HepG2 (cell line): Measurements from ENCODE around the gene PIM3. TPM values are rescaled to one million over a fixed set of nuclear protein-coding genes. Genes with fewer than 3 reads are reported as not detected.

ENCODE experiments used
- RCOR2 ChIP-seq: IDR thresholded peaks from 2 replicates; pipeline ENCODE4 v1.6.1; 2016; ENCODE audit warnings: missing biosample characterization, missing genetic modification reagents
- SP2 ChIP-seq: sonication (generic); formaldehyde crosslinking; IDR thresholded peaks from 2 replicates; pipeline ENCODE4 v1.5.1; 2020; ENCODE audit warnings: mild to moderate bottlenecking, missing genetic modification reagents
- SRSF4 ChIP-seq: fragments of 200-400 bp; formaldehyde crosslinking; IDR thresholded peaks from one replicate; pipeline ENCODE4 v1.6.1; 2018; ENCODE audit warnings: mild to moderate bottlenecking, low read depth, low read length, moderate library complexity; ENCODE audit not compliant: poor library complexity, severe bottlenecking
- ZBTB1 ChIP-seq: sonication (generic); formaldehyde crosslinking; IDR thresholded peaks from 2 replicates; pipeline ENCODE4 v1.4.0; 2020; ENCODE audit warnings: missing genetic modification reagents, borderline replicate concordance
- ZC3H13 ChIP-seq: sonication (generic); formaldehyde crosslinking; IDR thresholded peaks from 2 replicates; pipeline ENCODE4 v1.8.1; 2023; ENCODE audit warnings: mild to moderate bottlenecking, missing genetic modification reagents, moderate library complexity
- ZFP36L1 ChIP-seq: sonication (generic); formaldehyde crosslinking; IDR thresholded peaks from 2 replicates; pipeline ENCODE4 v1.8.0; 2022; ENCODE audit warnings: mild to moderate bottlenecking, missing genetic modification reagents, moderate library complexity
- ZIK1 ChIP-seq: sonication (generic); formaldehyde crosslinking; IDR thresholded peaks from 2 replicates; pipeline ENCODE4 v1.5.0; 2020; ENCODE audit warnings: mild to moderate bottlenecking, low read depth, missing genetic modification reagents, borderline replicate concordance
- ZNF124 ChIP-seq: sonication (generic); formaldehyde crosslinking; IDR thresholded peaks from 2 replicates; pipeline ENCODE4 v1.4.0; 2020; ENCODE audit warnings: missing genetic modification reagents
- ZNF329 ChIP-seq: sonication (generic); formaldehyde crosslinking; IDR thresholded peaks from 2 replicates; pipeline ENCODE4 v1.9.0; 2021; ENCODE audit warnings: low read depth, mild to moderate bottlenecking, missing genetic modification reagents
- ZNF441 ChIP-seq: sonication (generic); formaldehyde crosslinking; IDR thresholded peaks from 2 replicates; pipeline ENCODE4 v1.7.0; 2021; ENCODE audit warnings: missing genetic modification reagents, borderline replicate concordance
- ZNF629 ChIP-seq: sonication (generic); formaldehyde crosslinking; conservative IDR thresholded peaks from 2 replicates; pipeline ENCODE4 v1.5.0; 2020; ENCODE audit warnings: missing genetic modification reagents
- ZNF788 ChIP-seq: sonication (generic); formaldehyde crosslinking; IDR thresholded peaks from 2 replicates; pipeline ENCODE4 v1.5.0; 2020; ENCODE audit warnings: mild to moderate bottlenecking, missing genetic modification reagents, borderline replicate concordance
- ZNF879 ChIP-seq: sonication (generic); formaldehyde crosslinking; IDR thresholded peaks from 2 replicates; pipeline ENCODE4 v1.8.1; 2023; ENCODE audit warnings: missing genetic modification reagents
- polyA plus RNA-seq, 8 experiments: library from polyadenylated mRNA; depleted of rRNA in 3 of 8; stranded (reverse) in 7 of 8; unstranded in 1 of 8; fragments of >200 nt; fragmentation: Illumina TruSeq in 4 of 8; extraction: Trizol in 4 of 8; gene quantifications; 2 replicates each; pipeline versions ENCODE4 v1.2.1 to v1.2.3, GENCODE V29; 2011 to 2016; ENCODE audit warnings: low read depth in 4 of 8, missing spikeins in 1 of 8, mixed read lengths in 1 of 8; ENCODE audit not compliant: insufficient read depth in 1 of 8
- total RNA-seq, 5 experiments: library from RNA; depleted of rRNA; stranded (reverse); fragments of >200 nt; fragmentation: Illumina TruSeq; extraction: Trizol; gene quantifications; 2 replicates each; pipeline ENCODE4 v1.2.3, GENCODE V29; 2016; ENCODE audit warnings: low read depth in 1 of 5
- TF ChIP-seq, protein P1 (sequence below): sonication (generic); formaldehyde crosslinking; IDR thresholded peaks from 2 replicates; pipeline ENCODE4 v1.5.0; 2020; ENCODE audit warnings: missing genetic modification reagents
- TF ChIP-seq, protein P2 (sequence below): IDR thresholded peaks from 2 replicates; pipeline ENCODE4 v1.6.1; 2016; ENCODE audit warnings: mild to moderate bottlenecking
- TF ChIP-seq, protein P3 (sequence below): sonication (generic); IDR thresholded peaks from 2 replicates; pipeline ENCODE4 v1.6.1; 2016; ENCODE audit warnings: low read depth, borderline replicate concordance
- TF ChIP-seq, protein P4 (sequence below): sonication (generic); formaldehyde crosslinking; IDR thresholded peaks from 2 replicates; pipeline ENCODE4 v1.8.0; 2022; ENCODE audit warnings: mild to moderate bottlenecking, missing genetic modification reagents, moderate library complexity
- TF ChIP-seq, protein P5 (sequence below): sonication (generic); formaldehyde crosslinking; IDR thresholded peaks from 2 replicates; pipeline ENCODE4 v1.4.0; 2020; ENCODE audit warnings: missing genetic modification reagents, borderline replicate concordance
- TF ChIP-seq, protein P6 (sequence below): IDR thresholded peaks from 2 replicates; pipeline ENCODE4 v1.6.1; 2016; ENCODE audit warnings: missing compliant biosample characterization, missing genetic modification reagents, borderline replicate concordance

Gene PIM3
- total and polyA plus RNA-seq, 2 of the 13 experiments (the other 11 are each of a cell fraction or from before 2014, with no cell fraction given) = 21.6 to 31.2 TPM

DNA sequence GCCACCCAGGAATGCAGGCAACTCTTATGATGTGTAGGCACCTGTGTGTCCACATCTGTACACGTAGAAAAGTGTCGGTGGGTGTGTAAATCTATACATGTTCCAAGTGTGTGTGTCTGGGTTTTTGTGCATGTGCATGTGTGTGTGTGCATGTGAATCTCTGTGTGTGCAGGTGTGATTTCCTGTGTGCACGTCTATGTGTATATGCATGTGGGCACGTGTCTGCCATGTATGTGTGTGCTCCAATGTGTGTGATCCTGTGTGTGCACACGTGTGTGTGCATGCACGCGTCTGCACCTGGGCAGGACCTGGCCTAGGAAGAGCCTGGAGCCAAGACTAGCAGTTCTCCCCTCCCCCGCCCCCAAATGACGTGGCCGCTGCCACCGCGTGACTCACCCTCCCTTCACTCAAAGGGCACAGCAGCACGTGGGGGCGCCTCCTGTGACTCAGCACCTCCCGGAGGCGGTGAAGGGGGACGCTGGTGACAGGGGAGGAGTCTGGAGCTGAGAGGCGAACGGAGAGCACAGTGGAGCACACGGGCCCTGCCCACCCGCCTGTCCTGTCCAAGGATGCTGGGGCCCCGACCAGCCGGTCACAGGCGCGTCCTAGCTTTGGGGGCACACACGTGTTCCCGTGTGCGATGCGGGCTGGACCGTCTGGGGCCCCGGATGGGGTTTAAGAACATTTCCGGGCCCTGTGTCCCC, 10.1 kb downstream of the PIM3 start (continued):
- TF ChIP-seq, protein P1, sequence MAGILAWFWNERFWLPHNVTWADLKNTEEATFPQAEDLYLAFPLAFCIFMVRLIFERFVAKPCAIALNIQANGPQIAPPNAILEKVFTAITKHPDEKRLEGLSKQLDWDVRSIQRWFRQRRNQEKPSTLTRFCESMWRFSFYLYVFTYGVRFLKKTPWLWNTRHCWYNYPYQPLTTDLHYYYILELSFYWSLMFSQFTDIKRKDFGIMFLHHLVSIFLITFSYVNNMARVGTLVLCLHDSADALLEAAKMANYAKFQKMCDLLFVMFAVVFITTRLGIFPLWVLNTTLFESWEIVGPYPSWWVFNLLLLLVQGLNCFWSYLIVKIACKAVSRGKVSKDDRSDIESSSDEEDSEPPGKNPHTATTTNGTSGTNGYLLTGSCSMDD (CRISPR knock-in tag) = no peak
- TF ChIP-seq ZFP36L1 (CRISPR knock-in tag) (peak; percentile 71; the same call in 1 of the 2 replicates), RCOR2 (CRISPR knock-in tag) (0 out of 2 replicates have a peak, but pooled peaks have one; percentile 39), SRSF4 (no peak), ZNF441 (CRISPR knock-in tag) (0 out of 2 replicates have a peak, but pooled peaks have one; percentile 46), ZNF124 (peak; percentile 76; the same call in 1 of the 2 replicates), ZNF629 (0 out of 2 replicates have a peak, but pooled peaks have one; percentile 20), ZBTB1 (no peak), ZNF879 (CRISPR knock-in tag) (0 out of 2 replicates have a peak, but pooled peaks have one; percentile 29), ZC3H13 (CRISPR knock-in tag) (peak; percentile 91), ZNF329 (CRISPR knock-in tag) (no peak), ZNF788 (CRISPR knock-in tag) (peak; percentile 96), ZIK1 (CRISPR knock-in tag) (peak; percentile 85), SP2 (CRISPR knock-in tag) (no peak)
- TF ChIP-seq, protein P2, sequence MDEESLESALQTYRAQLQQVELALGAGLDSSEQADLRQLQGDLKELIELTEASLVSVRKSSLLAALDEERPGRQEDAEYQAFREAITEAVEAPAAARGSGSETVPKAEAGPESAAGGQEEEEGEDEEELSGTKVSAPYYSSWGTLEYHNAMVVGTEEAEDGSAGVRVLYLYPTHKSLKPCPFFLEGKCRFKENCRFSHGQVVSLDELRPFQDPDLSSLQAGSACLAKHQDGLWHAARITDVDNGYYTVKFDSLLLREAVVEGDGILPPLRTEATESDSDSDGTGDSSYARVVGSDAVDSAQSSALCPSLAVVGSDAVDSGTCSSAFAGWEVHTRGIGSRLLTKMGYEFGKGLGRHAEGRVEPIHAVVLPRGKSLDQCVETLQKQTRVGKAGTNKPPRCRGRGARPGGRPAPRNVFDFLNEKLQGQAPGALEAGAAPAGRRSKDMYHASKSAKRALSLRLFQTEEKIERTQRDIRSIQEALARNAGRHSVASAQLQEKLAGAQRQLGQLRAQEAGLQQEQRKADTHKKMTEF = peak; percentile 97
- TF ChIP-seq, protein P3, sequence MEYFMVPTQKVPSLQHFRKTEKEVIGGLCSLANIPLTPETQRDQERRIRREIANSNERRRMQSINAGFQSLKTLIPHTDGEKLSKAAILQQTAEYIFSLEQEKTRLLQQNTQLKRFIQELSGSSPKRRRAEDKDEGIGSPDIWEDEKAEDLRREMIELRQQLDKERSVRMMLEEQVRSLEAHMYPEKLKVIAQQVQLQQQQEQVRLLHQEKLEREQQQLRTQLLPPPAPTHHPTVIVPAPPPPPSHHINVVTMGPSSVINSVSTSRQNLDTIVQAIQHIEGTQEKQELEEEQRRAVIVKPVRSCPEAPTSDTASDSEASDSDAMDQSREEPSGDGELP = peak; percentile 71; the same call in 1 of the 2 replicates
- TF ChIP-seq, protein P4, sequence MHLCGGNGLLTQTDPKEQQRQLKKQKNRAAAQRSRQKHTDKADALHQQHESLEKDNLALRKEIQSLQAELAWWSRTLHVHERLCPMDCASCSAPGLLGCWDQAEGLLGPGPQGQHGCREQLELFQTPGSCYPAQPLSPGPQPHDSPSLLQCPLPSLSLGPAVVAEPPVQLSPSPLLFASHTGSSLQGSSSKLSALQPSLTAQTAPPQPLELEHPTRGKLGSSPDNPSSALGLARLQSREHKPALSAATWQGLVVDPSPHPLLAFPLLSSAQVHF (CRISPR knock-in tag) = peak; percentile 95
- TF ChIP-seq, protein P5, sequence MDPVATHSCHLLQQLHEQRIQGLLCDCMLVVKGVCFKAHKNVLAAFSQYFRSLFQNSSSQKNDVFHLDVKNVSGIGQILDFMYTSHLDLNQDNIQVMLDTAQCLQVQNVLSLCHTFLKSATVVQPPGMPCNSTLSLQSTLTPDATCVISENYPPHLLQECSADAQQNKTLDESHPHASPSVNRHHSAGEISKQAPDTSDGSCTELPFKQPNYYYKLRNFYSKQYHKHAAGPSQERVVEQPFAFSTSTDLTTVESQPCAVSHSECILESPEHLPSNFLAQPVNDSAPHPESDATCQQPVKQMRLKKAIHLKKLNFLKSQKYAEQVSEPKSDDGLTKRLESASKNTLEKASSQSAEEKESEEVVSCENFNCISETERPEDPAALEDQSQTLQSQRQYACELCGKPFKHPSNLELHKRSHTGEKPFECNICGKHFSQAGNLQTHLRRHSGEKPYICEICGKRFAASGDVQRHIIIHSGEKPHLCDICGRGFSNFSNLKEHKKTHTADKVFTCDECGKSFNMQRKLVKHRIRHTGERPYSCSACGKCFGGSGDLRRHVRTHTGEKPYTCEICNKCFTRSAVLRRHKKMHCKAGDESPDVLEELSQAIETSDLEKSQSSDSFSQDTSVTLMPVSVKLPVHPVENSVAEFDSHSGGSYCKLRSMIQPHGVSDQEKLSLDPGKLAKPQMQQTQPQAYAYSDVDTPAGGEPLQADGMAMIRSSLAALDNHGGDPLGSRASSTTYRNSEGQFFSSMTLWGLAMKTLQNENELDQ (CRISPR knock-in tag) = peak; percentile 72; the same call in 1 of the 2 replicates
- TF ChIP-seq, protein P6, sequence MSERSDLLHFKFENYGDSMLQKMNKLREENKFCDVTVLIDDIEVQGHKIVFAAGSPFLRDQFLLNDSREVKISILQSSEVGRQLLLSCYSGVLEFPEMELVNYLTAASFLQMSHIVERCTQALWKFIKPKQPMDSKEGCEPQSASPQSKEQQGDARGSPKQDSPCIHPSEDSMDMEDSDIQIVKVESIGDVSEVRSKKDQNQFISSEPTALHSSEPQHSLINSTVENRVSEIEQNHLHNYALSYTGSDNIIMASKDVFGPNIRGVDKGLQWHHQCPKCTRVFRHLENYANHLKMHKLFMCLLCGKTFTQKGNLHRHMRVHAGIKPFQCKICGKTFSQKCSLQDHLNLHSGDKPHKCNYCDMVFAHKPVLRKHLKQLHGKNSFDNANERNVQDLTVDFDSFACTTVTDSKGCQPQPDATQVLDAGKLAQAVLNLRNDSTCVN = peak; percentile 74; the same call in 1 of the 2 replicates
